Activated B cell treated with CpG ODN at 0.5 μM for 24 hours (primary cell): ENCODE data around the gene TNFAIP3. TPM values are rescaled to one million over a fixed set of nuclear protein-coding genes. Genes with fewer than 3 reads are reported as not detected.

Source experiments
- ATAC-seq: fragments of 200-7000 bp; cut with Tn5 transposase; one replicate; pipeline ENCODE4 v1.10.0; 2021; ENCODE audit warnings: low read depth, mild to moderate bottlenecking, moderate library complexity
- CTCF ChIA-PET: fragments of 350-600 bp; sonication (Branson Sonifier 250); formaldehyde crosslinking; loops from one replicate; lab custom pipeline; 2021; ENCODE audit warnings: antibody characterized with exemption; lab: Charles Lee
- POLR2A ChIA-PET: fragments of 350-600 bp; sonication (Branson Sonifier 250); formaldehyde crosslinking; loops from one replicate; lab custom pipeline; 2021; ENCODE audit warnings: antibody characterized with exemption; lab: Charles Lee
- DNase-seq: peaks from one replicate; pipeline ENCODE4 v3.0.0; 2022
- H3K27ac Mint-ChIP-seq: one replicate; pipeline ENCODE4 v1.8.0; 2020; ENCODE audit warnings: mixed read lengths
- H3K27me3 Mint-ChIP-seq: one replicate; pipeline ENCODE4 v1.8.0; 2021; ENCODE audit warnings: mixed read lengths
- H3K36me3 Mint-ChIP-seq: one replicate; pipeline ENCODE4 v1.8.0; 2021; ENCODE audit warnings: low read depth, mixed read lengths
- H3K4me1 Mint-ChIP-seq: one replicate; pipeline ENCODE4 v1.8.0; 2021; ENCODE audit warnings: mixed read lengths
- H3K4me3 Mint-ChIP-seq: one replicate; pipeline ENCODE4 v1.8.0; 2020; ENCODE audit warnings: mild to moderate bottlenecking, mixed read lengths
- H3K9me3 Mint-ChIP-seq: one replicate; pipeline ENCODE4 v1.8.0; 2020; ENCODE audit warnings: mixed read lengths
- CTCF ChIP-seq: fragments of 200-600 bp; IDR thresholded peaks from one replicate; pipeline ENCODE4 v1.8.0; 2022; ENCODE audit warnings: antibody characterized with exemption, mild to moderate bottlenecking
- intact Hi-C: fragments of 100-400 bp; cut with micrococcal nuclease; formaldehyde crosslinking; loops from one replicate; pipeline ENCODE4 v1.15.1; 2024
- total RNA-seq: library from RNA; stranded (reverse); gene quantifications from 2 replicates; pipeline ENCODE4 v1.2.3, GENCODE V29; 2022

Gene TNFAIP3
- total RNA-seq, 1 donor from 2014 or later = 226 TPM

GRCh38 chr6:137901454-137901853 lies 34.4 kb downstream of the TNFAIP3 start:
- no peak for ATAC-seq
- intact Hi-C loops = loop anchor here (10.0 kb wide), 1 partner anchor 797 kb away; no protein-coding TSS in a partner anchor
- Mint-ChIP-seq H3K27ac (no peak overlapping the region), H3K4me1 (peaks cover 26% of the 10 kb centered on the region), H3K27me3 (no peaks in the 10 kb centered on the region), H3K4me3 (no peak overlapping the region), H3K36me3 (no peaks in the 10 kb centered on the region), H3K9me3 (no peaks in the 10 kb centered on the region)
- no peak for DNase-seq
- TF ChIP-seq CTCF = no peak
- CTCF ChIA-PET = interaction anchor here (0.9 to 1.0 kb wide), 2 partner anchors 11 to 31 kb away, joined by 4 read pairs; no protein-coding TSS in a partner anchor
- POLR2A ChIA-PET = interaction anchor here (1.3 kb wide), 1 partner anchor 10 kb away, joined by 6 read pairs; no protein-coding TSS in a partner anchor

- H3K27ac Mint-ChIP-seq = no peak overlapping the region
- DNase-seq = no peak
- peaks cover 33% of the 10 kb centered on the region for H3K4me1 Mint-ChIP-seq
- ATAC-seq = no peak
- H3K27me3 Mint-ChIP-seq = no peaks in the 10 kb centered on the region
- no peaks in the 10 kb centered on the region for H3K36me3 Mint-ChIP-seq
- POLR2A ChIA-PET = no interaction called here
- H3K4me3 Mint-ChIP-seq = no peak overlapping the region
- intact Hi-C loops = loop anchor here (10.0 kb wide), 1 partner anchor 798 kb away; no protein-coding TSS in a partner anchor
- TF ChIP-seq CTCF = no peak
- H3K9me3 Mint-ChIP-seq = no peaks in the 10 kb centered on the region
- CTCF ChIA-PET = interaction anchor here (0.9 kb wide), 1 partner anchor 32 kb away, joined by 4 read pairs; no protein-coding TSS in a partner anchor
Measured at GRCh38 chr6:137902699-137903098, 35.6 kb downstream of the TNFAIP3 start.

DNA sequence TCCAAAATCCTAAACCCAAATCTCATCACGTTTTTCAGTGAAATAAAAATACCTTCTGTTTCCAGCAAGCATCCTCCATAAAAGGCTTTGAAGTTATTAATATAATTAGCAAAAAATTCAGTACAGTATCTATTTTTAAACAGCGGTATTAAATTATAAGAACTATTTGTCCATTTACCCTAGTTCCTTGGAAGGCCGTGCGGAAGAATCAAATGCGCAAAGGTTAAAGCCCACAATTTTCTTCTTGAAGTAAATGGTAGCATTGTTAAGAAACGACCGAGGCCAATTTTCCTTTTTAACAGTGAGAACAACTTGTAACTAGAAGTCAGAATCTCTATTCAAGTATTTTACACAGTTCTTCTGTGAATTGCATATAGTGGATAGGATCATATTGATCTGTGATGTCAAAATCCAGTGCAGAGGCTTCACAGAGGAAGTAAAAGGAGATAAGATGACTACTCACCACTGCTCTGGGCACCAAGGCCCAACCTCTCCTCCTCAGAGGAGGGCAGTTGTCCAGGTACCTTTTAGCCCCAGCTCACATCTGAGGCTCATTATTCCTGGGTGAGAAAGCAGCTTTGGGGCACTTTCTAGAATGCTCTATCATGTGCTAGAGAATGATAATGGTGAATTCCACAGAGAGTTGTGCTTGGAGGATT lies 36.3 kb downstream of the TNFAIP3 start:
- Mint-ChIP-seq H3K4me3 (no peak overlapping the region), H3K9me3 (no peaks in the 10 kb centered on the region), H3K4me1 (peaks cover 35% of the 10 kb centered on the region), H3K27me3 (no peaks in the 10 kb centered on the region), H3K27ac (peak overlapping the region; percentile 79), H3K36me3 (no peaks in the 10 kb centered on the region)
- intact Hi-C loops = loop anchor here (10.0 kb wide), 1 partner anchor 799 kb away; no protein-coding TSS in a partner anchor
- DNase-seq (no peak), ATAC-seq (no peak)
- POLR2A ChIA-PET = interaction anchor here (0.6 kb wide), 1 partner anchor 30 kb away, joined by 3 read pairs; no protein-coding TSS in a partner anchor
- TF ChIP-seq CTCF = no peak
- CTCF ChIA-PET = no interaction called here

DNA sequence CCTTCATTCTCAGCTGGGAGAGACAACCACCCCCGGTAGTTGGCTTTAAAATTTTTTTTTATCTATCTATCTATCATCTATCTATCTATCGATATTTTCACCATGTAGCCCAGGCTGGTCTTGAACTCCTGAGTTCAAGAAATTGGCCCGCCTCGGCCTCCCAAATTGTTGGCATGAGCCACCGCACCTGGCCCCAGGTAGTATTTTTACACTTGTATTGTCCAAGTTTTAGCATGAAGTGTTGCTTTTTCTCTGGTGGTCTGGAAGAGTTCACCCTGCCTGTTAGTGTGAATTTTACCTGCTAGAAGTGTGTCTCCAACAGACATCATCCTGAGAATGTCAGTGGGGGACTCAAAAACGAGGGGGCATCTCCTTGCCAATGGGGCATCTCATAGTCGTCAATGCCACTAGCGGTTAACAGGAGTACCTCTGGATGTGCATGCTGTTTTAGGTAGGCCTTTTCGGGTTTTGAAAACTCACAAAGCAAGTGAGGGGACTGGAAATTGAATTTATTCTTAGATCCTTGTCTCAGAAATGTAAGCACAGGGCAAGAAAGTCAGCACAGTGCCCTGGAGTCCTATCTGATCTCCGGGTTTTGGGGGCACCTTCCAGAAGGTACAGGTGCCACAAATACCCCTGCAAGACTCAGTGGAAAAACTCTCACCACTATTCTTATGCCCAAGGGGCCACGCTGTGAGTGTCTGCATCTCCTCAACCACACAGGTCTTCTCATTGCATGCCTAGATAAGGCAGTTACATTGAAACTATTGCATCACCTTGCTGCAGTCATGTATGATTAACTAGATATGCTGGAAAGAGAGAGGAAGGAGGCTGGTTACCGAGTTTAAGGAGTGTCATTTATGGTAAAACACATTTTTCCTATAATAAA lies 37.1 kb downstream of the TNFAIP3 start:
- ChIA-PET CTCF (no interaction called here), POLR2A (interaction anchor here (0.6 kb wide), 1 partner anchor 31 kb away, joined by 3 read pairs; no protein-coding TSS in a partner anchor)
- TF ChIP-seq CTCF = no peak
- Mint-ChIP-seq H3K9me3 (no peaks in the 10 kb centered on the region), H3K4me1 (peaks cover 43% of the 10 kb centered on the region), H3K4me3 (peak overlapping the region; percentile 59), H3K27ac (peak overlapping the region; percentile 79), H3K36me3 (no peaks in the 10 kb centered on the region), H3K27me3 (no peaks in the 10 kb centered on the region)
- DNase-seq (no peak), ATAC-seq (peak; percentile 84)
- intact Hi-C loops = loop anchor here (1.0 to 10.0 kb wide), 4 partner anchors 23 to 799 kb away; partner anchors contain the start of gene TNFAIP3
